Left lobe of liver (tissue), 1 donor: ENCODE results near the gene SDC4. TPM values are rescaled to one million over a fixed set of nuclear protein-coding genes. Genes with fewer than 3 reads are reported as not detected.

ENCODE experiments used
- total RNA-seq: library from RNA; stranded (reverse); gene quantifications from one replicate; pipeline ENCODE4 v1.2.1, GENCODE V29; 2021
- donor health status: DM: no; HTN: yes; CAD: no.

SDC4 gene
- total RNA-seq, 1 donor from 2014 or later = 89.3 TPM

Other genes with a start within 250 kb of the SDC4 start
- gene KCNS1, start 247.3 kb downstream of the SDC4 start, total RNA-seq = not detected
- gene WFDC5, start 233.2 kb downstream of the SDC4 start, total RNA-seq = not detected
- gene WFDC12, start 224.0 kb downstream of the SDC4 start, total RNA-seq = not detected
- not detected for gene PI3, start 173.5 kb downstream of the SDC4 start, total RNA-seq
- gene SEMG1, start 141.4 kb downstream of the SDC4 start, total RNA-seq = not detected
- gene SEMG2, start 127.1 kb downstream of the SDC4 start, total RNA-seq = not detected
- 147 TPM for gene SLPI, start 93.9 kb downstream of the SDC4 start, total RNA-seq
- 0.23 TPM for gene RBPJL, start 41.6 kb downstream of the SDC4 start, total RNA-seq
- gene MATN4, start 40.1 kb downstream of the SDC4 start, total RNA-seq = not detected
- gene SYS1, start 14.7 kb upstream of the SDC4 start, total RNA-seq = 16.9 TPM
- not detected for gene TP53TG5, start 29.9 kb upstream of the SDC4 start, total RNA-seq
- gene DBNDD2, start 59.9 kb upstream of the SDC4 start, total RNA-seq = 2.9 TPM
- 36.0 TPM for gene PIGT, start 67.7 kb upstream of the SDC4 start, total RNA-seq
- 3.7 TPM for gene WFDC2, start 121.3 kb upstream of the SDC4 start, total RNA-seq
- gene SPINT3, start 167.2 kb upstream of the SDC4 start, total RNA-seq = not detected
- not detected for gene WFDC6, start 191.1 kb upstream of the SDC4 start, total RNA-seq
- gene EPPIN, start 199.0 kb upstream of the SDC4 start, total RNA-seq = not detected
- not detected for gene WFDC8, start 230.9 kb upstream of the SDC4 start, total RNA-seq